ENCODE measurements around the gene ATXN3L. TPM values are rescaled to one million over a fixed set of nuclear protein-coding genes. Genes with fewer than 3 reads are reported as not detected.
A peak's percentile ranks its signal among the peaks of the same experiment; 100 is the strongest.

The ATXN3L gene
- total and polyA plus RNA-seq, 2 of the 8 experiments (the other 6 are each of a cell fraction or from before 2014, with no cell fraction given), result not detected

- H2AK5ac ChIP-seq (ENCODE audit: low read depth, low read length), result no peak overlapping the region
- peak overlapping the region; percentile 32; the same call in 1 of the 2 replicates for H2BK20ac ChIP-seq (ENCODE audit: low read length)
- no peak overlapping the region for H2BK12ac ChIP-seq (ENCODE audit: low read depth, low read length)
- H3K27ac ChIP-seq (ENCODE audit: low read depth, low read length), result peak overlapping the region; percentile 73
- peak in 1 of 2 experiments; percentile 12; a peak in 2 of 4 replicates for TF ChIP-seq RAD21 (IDR thresholded peaks at IDR 0.05 in 1 of 2, conservative IDR thresholded peaks at IDR 0.05 in 1 of 2; ENCODE audit: low read depth in 2 of 2, low read length in 2 of 2)
- TF ChIP-seq YY1 (IDR thresholded peaks at IDR 0.05; ENCODE audit: low read depth, low read length), result peak; percentile 63; the same call in 1 of the 2 replicates
- TF ChIP-seq CHD2 (IDR thresholded peaks at IDR 0.05; ENCODE audit: low read length), result no peak
- peak; percentile 69 for TF ChIP-seq TEAD4 (IDR thresholded peaks at IDR 0.05; ENCODE audit: low read depth, low read length)
- TF ChIP-seq, protein P1, sequence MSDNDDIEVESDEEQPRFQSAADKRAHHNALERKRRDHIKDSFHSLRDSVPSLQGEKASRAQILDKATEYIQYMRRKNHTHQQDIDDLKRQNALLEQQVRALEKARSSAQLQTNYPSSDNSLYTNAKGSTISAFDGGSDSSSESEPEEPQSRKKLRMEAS (IDR thresholded peaks at IDR 0.05), result peak; percentile 24; the same call in 1 of the 2 replicates
- ChIA-PET CTCF (ENCODE audit: partially characterized antibody) (interaction anchor here (1.2 to 2.2 kb wide), 2 partner anchors 204 to 336 kb away, joined by 4 to 6 read pairs; no protein-coding TSS in a partner anchor), POLR2A (ENCODE audit: partially characterized antibody) (interaction anchor here (1.0 to 1.4 kb wide), 3 partner anchors 82 to 309 kb away, joined by 4 to 6 read pairs (median 6); partner anchors contain the start of gene TMSB4X)
- H3K79me2 ChIP-seq (ENCODE audit: control insufficient read depth in 1 of 2, insufficient read depth in 2 of 2, low read length in 2 of 2), result no peaks in the 10 kb centered on the region
- H2BK120ac ChIP-seq (replicated peaks; ENCODE audit: low read depth, low read length), result no peak overlapping the region
- H2AFZ ChIP-seq (ENCODE audit: low read length), result no peak overlapping the region
- peak overlapping the region; percentile 2 for H4K5ac ChIP-seq (ENCODE audit: insufficient read length, low read depth, low read length)
- H3K9me3 ChIP-seq (ENCODE audit: insufficient read depth in 2 of 2, low read depth in 1 of 2, low read length in 1 of 2), result no peaks in the 10 kb centered on the region; a peak in 1 of 4 replicates
- H3K23ac ChIP-seq (ENCODE audit: insufficient read length), result no peak overlapping the region
- no peaks in the 10 kb centered on the region for H3K23me2 ChIP-seq (ENCODE audit: low read depth, low read length)
- no peak overlapping the region for H4K8ac ChIP-seq (ENCODE audit: extremely low read depth, insufficient read depth, low read length)
- DNase-seq (ENCODE audit: low read depth in 1 of 2, low spot score in 2 of 2), result no peak
- no peaks in the 10 kb centered on the region; a peak in 1 of 8 replicates for H3K36me3 ChIP-seq (ENCODE audit: control insufficient read depth in 2 of 4, insufficient read depth in 4 of 4, low read length in 3 of 4)
- H3K4me3 ChIP-seq (ENCODE audit: extremely low read depth in 1 of 4, insufficient read depth in 2 of 4, low read depth in 3 of 4, low read length in 4 of 4), result peak overlapping the region in 1 of 4 experiments; percentile 35; a peak in 1 of 8 replicates
- peak overlapping the region; percentile 88 for H4K91ac ChIP-seq (replicated peaks; ENCODE audit: insufficient read length, low read length)
- no peaks in the 10 kb centered on the region for H3K79me1 ChIP-seq (ENCODE audit: low read depth, low read length)
- H3K18ac ChIP-seq (ENCODE audit: extremely low read depth, low read length), result no peak overlapping the region; the same call in none of the 2 replicates
- peaks cover 3 to 15% (median 8%) of the 10 kb centered on the region in 4 experiments for H3K4me1 ChIP-seq (replicated peaks in 1 of 4; ENCODE audit: control insufficient read depth in 3 of 4, insufficient read depth in 4 of 4, low read length in 3 of 4)
- no peak overlapping the region for H2BK15ac ChIP-seq (ENCODE audit: low read length)
- H3K14ac ChIP-seq (ENCODE audit: insufficient read length), result no peak overlapping the region
- H3K56ac ChIP-seq (replicated peaks; ENCODE audit: insufficient read length, low read depth, low read length), result no peak overlapping the region
- WGBS, 2 experiments (ENCODE audit: extremely low coverage in 1 of 2, insufficient coverage in 1 of 2, insufficient read length in 1 of 2, insufficient replicate concordance in 2 of 2, low coverage in 1 of 2, low lambda C conversion rate in 2 of 2, missing lambda C conversion rate in 1 of 2), result 0% methylated on average over 2 of the region's 2 CpGs; no CpG with 5 or more reads in 1 of the 2 experiments
- 0 out of 2 replicates have a peak overlapping the region, but pooled peaks have one; percentile 2 for H2BK5ac ChIP-seq (ENCODE audit: low read depth, low read length)
- H3K27me3 ChIP-seq (replicated peaks in 1 of 4; ENCODE audit: control insufficient read depth in 3 of 4, extremely low read depth in 1 of 4, insufficient read depth in 3 of 4, low read length in 3 of 4), result no peaks in the 10 kb centered on the region
- peak; percentile 99 for FAIRE-seq
- no peaks in the 10 kb centered on the region for H4K20me1 ChIP-seq (replicated peaks in 1 of 2; ENCODE audit: control insufficient read depth in 1 of 2, insufficient read depth in 2 of 2, low read length in 2 of 2)
- no peak overlapping the region for H3K9ac ChIP-seq (replicated peaks in 1 of 4; ENCODE audit: extremely low read depth in 1 of 4, low read depth in 3 of 4, low read length in 3 of 4)
- peak overlapping the region in 1 of 2 experiments; percentile 29; a peak in 1 of 4 replicates for H3K4me2 ChIP-seq (ENCODE audit: insufficient read depth in 1 of 2, low read depth in 2 of 2, low read length in 2 of 2)
- H3K4ac ChIP-seq (replicated peaks; ENCODE audit: insufficient read length, low read depth, low read length), result no peak overlapping the region
These were observed 36.3 kb downstream of the ATXN3L start for GRCh38 chrX:13283512-13283911.
